ENCODE measurements around the gene MOXD1.

GRCh38 chr6:132300323-132300949 is 100.8 kb downstream of the MOXD1 start:
- TF ChIP-seq CTCF (IDR thresholded peaks at IDR 0.05; ENCODE audit: low read length) (peak; percentile 87), EZH2 (IDR thresholded peaks at IDR 0.05; ENCODE audit: borderline replicate concordance, low read length) (no peak)

Data from OCI-LY1 (cell line).